Measurements from ENCODE around the gene INPP5E. TPM values are rescaled to one million over a fixed set of nuclear protein-coding genes. Genes with fewer than 3 reads are reported as not detected.

Gene INPP5E
- polyA plus RNA-seq, 4 donors: 5.7 to 9.6 (median 7.3) TPM

DNA sequence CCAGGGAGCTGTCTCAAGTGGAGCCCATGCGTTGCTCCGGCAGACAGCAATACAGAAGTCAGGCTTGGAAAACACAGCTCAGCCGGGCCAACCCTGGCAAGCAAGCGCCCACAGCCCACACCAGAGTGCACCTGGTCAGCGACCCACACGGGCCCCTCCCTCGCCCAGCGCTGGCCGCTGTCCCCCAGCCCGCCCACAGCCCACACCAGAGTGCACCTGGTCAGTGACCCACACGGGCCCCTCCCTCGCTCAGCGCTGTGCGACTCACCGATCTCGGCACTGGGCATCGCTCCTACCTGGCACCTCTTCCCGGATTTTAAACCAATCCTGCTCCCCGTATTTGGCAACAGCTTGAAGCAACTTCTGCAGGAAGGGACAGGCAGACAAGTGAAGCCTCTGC, 52.4 kb downstream of the INPP5E start:
- DNase-seq: no peak
- H3K9me3 ChIP-seq (ENCODE audit: control insufficient read depth in 2 of 2, insufficient read depth in 1 of 2, low read depth in 1 of 2, low read length in 1 of 2): no peaks in the 10 kb centered on the region
- no peaks in the 10 kb centered on the region for H3K4me1 ChIP-seq (ENCODE audit: control insufficient read depth in 3 of 3, insufficient read depth in 2 of 3, low read depth in 1 of 3, low read length in 2 of 3)
- WGBS, 3 donors: 96 to 98% (median 97%) methylated on average over 19 of the region's 19 CpGs
- no peak for FAIRE-seq
- peaks cover 7 to 90% (median 9%) of the 10 kb centered on the region in 3 donors for H3K36me3 ChIP-seq (ENCODE audit: control insufficient read depth in 3 of 3, insufficient read depth in 2 of 3, low read depth in 1 of 3, low read length in 3 of 3)
- no peak overlapping the region for H3K4me3 ChIP-seq (ENCODE audit: low read depth in 1 of 3, low read length in 3 of 3)
- H3K27ac ChIP-seq (ENCODE audit: low read depth in 1 of 3, low read length in 2 of 3): no peak overlapping the region
- H3K27me3 ChIP-seq (ENCODE audit: control insufficient read depth in 3 of 3, insufficient read depth in 3 of 3, low read length in 3 of 3): no peaks in the 10 kb centered on the region

DNA sequence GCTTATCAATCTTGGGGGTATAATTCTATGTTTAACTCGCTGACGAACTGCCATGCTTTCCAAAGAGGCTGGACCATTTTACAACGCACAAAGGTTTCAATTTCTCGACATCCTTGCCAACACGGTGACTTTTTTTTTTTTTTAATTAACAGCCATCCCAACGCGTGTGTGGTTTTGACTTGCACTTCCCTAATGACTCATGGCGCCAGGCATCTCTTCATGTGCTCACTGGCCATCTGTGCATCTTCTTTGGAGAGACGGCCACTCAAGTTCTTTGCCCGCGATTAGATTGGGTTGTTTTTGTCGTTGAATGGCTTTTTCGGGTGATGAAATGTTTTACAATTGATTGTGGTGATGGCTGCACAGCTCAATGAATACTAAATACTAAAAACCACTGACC, 53.6 kb downstream of the INPP5E start:
- FAIRE-seq (no peak), DNase-seq (no peak)
- H3K9me3 ChIP-seq (ENCODE audit: control insufficient read depth in 2 of 2, insufficient read depth in 1 of 2, low read depth in 1 of 2, low read length in 1 of 2): no peaks in the 10 kb centered on the region
- no peak overlapping the region for H3K27ac ChIP-seq (ENCODE audit: low read depth in 1 of 3, low read length in 2 of 3)
- H3K4me3 ChIP-seq (ENCODE audit: low read depth in 1 of 3, low read length in 3 of 3): no peak overlapping the region
- H3K4me1 ChIP-seq (ENCODE audit: control insufficient read depth in 3 of 3, insufficient read depth in 2 of 3, low read depth in 1 of 3, low read length in 2 of 3): no peaks in the 10 kb centered on the region
- WGBS, 3 donors: 78 to 86% (median 82%) methylated on average over 13 of the region's 13 CpGs
- no peaks in the 10 kb centered on the region for H3K27me3 ChIP-seq (ENCODE audit: control insufficient read depth in 3 of 3, insufficient read depth in 3 of 3, low read length in 3 of 3)
- peaks cover 7 to 94% (median 9%) of the 10 kb centered on the region in 3 donors for H3K36me3 ChIP-seq (ENCODE audit: control insufficient read depth in 3 of 3, insufficient read depth in 2 of 3, low read depth in 1 of 3, low read length in 3 of 3)

DNA sequence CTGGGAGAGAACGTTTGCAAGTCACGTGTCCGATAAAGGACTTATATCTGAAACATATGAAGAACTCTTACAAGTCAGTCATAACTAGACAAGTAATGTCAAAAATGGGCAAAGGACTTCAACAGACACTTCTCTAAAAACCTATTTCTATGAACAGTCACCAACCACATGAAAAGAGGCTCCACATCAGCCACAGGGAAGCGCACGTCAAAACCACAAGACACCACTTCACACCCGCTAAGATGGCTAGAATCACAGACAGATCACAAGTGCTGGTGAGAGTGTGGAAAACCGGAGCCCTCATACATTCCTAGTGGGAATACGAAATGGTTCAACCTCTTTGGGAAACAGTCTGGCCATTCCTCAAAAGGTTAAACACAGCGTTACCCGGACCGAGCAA, 54.6 kb downstream of the INPP5E start:
- Histone ChIP-seq H3K4me3 (ENCODE audit: low read depth in 1 of 3, low read length in 3 of 3) (no peak overlapping the region), H3K4me1 (ENCODE audit: control insufficient read depth in 3 of 3, insufficient read depth in 2 of 3, low read depth in 1 of 3, low read length in 2 of 3) (no peaks in the 10 kb centered on the region), H3K27ac (ENCODE audit: low read depth in 1 of 3, low read length in 2 of 3) (no peak overlapping the region), H3K27me3 (ENCODE audit: control insufficient read depth in 3 of 3, insufficient read depth in 3 of 3, low read length in 3 of 3) (no peaks in the 10 kb centered on the region), H3K9me3 (ENCODE audit: control insufficient read depth in 2 of 2, insufficient read depth in 1 of 2, low read depth in 1 of 2, low read length in 1 of 2) (no peaks in the 10 kb centered on the region), H3K36me3 (ENCODE audit: control insufficient read depth in 3 of 3, insufficient read depth in 2 of 3, low read depth in 1 of 3, low read length in 3 of 3) (peaks cover 7 to 96% (median 13%) of the 10 kb centered on the region in 3 donors)
- no peak for FAIRE-seq
- no peak for DNase-seq
- 78 to 86% (median 79%) methylated on average over 11 of the region's 11 CpGs for WGBS, 3 donors

DNA sequence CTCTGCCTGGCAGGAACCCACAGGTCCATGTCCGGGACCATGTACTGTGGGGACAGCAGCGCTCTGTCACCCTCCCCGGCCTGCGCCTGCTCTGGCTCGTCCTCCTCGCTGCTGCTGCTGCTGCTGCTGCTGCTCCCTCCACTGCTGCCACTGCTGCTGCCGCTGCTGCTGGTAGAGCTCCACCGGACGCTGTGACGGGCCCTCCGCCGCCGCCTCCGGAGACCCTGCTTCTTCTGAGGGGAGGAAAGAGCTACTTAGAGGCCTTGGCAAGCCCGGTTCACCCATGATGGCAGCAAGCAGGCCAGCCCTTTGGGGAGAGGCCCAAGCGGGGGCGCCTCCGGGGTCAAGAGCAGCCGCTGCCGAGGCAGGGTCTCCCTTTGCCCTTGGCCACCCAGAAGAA, 56.2 kb downstream of the INPP5E start:
- Histone ChIP-seq H3K27me3 (ENCODE audit: control insufficient read depth in 3 of 3, insufficient read depth in 3 of 3, low read length in 3 of 3) (no peaks in the 10 kb centered on the region), H3K27ac (ENCODE audit: low read depth in 1 of 3, low read length in 2 of 3) (no peak overlapping the region), H3K4me1 (ENCODE audit: control insufficient read depth in 3 of 3, insufficient read depth in 2 of 3, low read depth in 1 of 3, low read length in 2 of 3) (peaks cover 0 to 4% (median 0%) of the 10 kb centered on the region in 3 donors), H3K9me3 (ENCODE audit: control insufficient read depth in 2 of 2, insufficient read depth in 1 of 2, low read depth in 1 of 2, low read length in 1 of 2) (no peaks in the 10 kb centered on the region), H3K4me3 (ENCODE audit: low read depth in 1 of 3, low read length in 3 of 3) (no peak overlapping the region), H3K36me3 (ENCODE audit: control insufficient read depth in 3 of 3, insufficient read depth in 2 of 3, low read depth in 1 of 3, low read length in 3 of 3) (peaks cover 7 to 96% (median 13%) of the 10 kb centered on the region in 3 donors)
- no peak for DNase-seq
- FAIRE-seq: no peak
- 96 to 98% (median 97%) methylated on average over 20 of the region's 20 CpGs for WGBS, 3 donors

DNA sequence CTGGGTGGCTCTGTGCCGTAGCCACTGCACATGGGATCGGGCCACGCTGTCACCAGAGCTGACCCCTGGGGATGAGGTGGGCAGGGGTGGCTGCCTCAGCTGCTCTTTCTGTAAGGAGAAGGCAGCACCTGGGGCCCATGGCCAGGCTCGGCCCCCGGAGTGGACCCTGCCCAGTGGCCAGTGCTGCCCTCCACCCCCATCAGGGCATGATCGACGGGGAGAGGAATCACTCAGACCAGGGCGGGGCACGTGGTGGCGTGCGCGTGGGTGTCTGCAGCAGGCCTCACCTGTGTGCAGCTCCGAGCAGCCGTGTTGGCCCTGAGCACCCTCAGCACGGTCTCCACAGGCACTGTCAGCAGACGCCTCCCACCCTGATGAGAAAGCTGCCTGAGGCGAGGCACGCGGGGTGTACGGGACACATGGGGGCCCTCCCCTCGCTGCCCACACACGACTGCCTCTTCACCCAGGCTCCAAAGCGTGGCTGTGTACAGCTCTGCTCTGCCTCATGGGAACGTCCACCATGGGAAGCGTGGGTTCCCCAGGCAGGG, 57.6 kb downstream of the INPP5E start:
- peaks cover 0 to 17% (median 0%) of the 10 kb centered on the region in 3 donors for H3K4me1 ChIP-seq (ENCODE audit: control insufficient read depth in 3 of 3, insufficient read depth in 2 of 3, low read depth in 1 of 3, low read length in 2 of 3)
- H3K27ac ChIP-seq (ENCODE audit: low read depth in 1 of 3, low read length in 2 of 3): no peak overlapping the region
- H3K36me3 ChIP-seq (ENCODE audit: control insufficient read depth in 3 of 3, insufficient read depth in 2 of 3, low read depth in 1 of 3, low read length in 3 of 3): peaks cover 7 to 96% (median 13%) of the 10 kb centered on the region in 3 donors
- DNase-seq (no peak), FAIRE-seq (no peak)
- WGBS, 3 donors: 93 to 96% (median 93%) methylated on average over 21 to 25 of the region's 25 CpGs
- no peaks in the 10 kb centered on the region for H3K27me3 ChIP-seq (ENCODE audit: control insufficient read depth in 3 of 3, insufficient read depth in 3 of 3, low read length in 3 of 3)
- H3K4me3 ChIP-seq (ENCODE audit: low read depth in 1 of 3, low read length in 3 of 3): no peak overlapping the region
- no peaks in the 10 kb centered on the region for H3K9me3 ChIP-seq (ENCODE audit: control insufficient read depth in 2 of 2, insufficient read depth in 1 of 2, low read depth in 1 of 2, low read length in 1 of 2)

DNA sequence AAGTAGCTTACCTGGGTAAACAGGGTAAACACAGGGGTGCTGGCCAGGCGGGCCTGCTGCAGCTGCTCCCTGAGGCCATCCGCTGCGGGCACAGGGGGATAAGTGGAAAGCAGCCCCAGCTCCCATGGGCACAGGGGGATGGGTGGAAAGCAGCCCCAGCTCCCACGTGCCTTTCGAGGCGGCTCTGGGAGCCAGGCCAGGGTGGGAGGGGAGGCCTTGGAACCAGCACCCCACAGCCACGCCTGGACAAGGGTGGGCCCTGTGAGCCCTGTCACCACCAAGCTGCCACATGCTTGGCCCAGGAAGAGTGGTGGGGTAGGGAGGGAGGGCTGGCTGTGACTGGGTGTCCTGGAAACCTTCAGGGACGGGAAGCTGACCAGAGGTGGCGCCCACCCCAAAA, 58.3 kb downstream of the INPP5E start:
- FAIRE-seq (no peak), DNase-seq (no peak)
- H3K27ac ChIP-seq (ENCODE audit: low read depth in 1 of 3, low read length in 2 of 3): no peak overlapping the region
- H3K27me3 ChIP-seq (ENCODE audit: control insufficient read depth in 3 of 3, insufficient read depth in 3 of 3, low read length in 3 of 3): no peaks in the 10 kb centered on the region
- peaks cover 7 to 97% (median 13%) of the 10 kb centered on the region in 3 donors for H3K36me3 ChIP-seq (ENCODE audit: control insufficient read depth in 3 of 3, insufficient read depth in 2 of 3, low read depth in 1 of 3, low read length in 3 of 3)
- H3K9me3 ChIP-seq (ENCODE audit: control insufficient read depth in 2 of 2, insufficient read depth in 1 of 2, low read depth in 1 of 2, low read length in 1 of 2): no peaks in the 10 kb centered on the region
- peaks cover 0 to 17% (median 0%) of the 10 kb centered on the region in 3 donors for H3K4me1 ChIP-seq (ENCODE audit: control insufficient read depth in 3 of 3, insufficient read depth in 2 of 3, low read depth in 1 of 3, low read length in 2 of 3)
- H3K4me3 ChIP-seq (ENCODE audit: low read depth in 1 of 3, low read length in 3 of 3): no peak overlapping the region
- 90 to 94% (median 90%) methylated on average over 9 of the region's 9 CpGs for WGBS, 3 donors

DNA sequence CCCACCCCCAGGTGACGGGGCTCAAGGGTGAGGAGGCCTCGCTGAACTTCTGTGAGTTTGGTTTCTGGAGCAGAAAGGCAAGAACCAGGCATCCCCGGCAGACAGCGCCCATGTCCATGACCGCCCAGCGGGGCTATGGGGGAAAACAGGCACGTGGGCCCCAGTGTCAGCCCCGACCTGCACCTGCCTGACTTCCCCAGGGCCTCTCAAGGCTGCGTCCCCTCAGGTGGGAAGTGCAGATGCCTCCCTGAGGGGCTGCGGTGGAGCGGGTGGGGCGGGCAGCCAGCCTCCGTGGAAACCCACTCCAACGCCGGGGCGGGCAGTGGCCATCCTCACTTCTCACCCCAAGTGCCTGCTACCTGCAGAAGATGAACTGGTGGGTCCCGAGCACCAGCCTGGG, 59.3 kb downstream of the INPP5E start:
- 94 to 96% (median 95%) methylated on average over 17 of the region's 17 CpGs for WGBS, 3 donors
- no peak overlapping the region for H3K4me3 ChIP-seq (ENCODE audit: low read depth in 1 of 3, low read length in 3 of 3)
- H3K27me3 ChIP-seq (ENCODE audit: control insufficient read depth in 3 of 3, insufficient read depth in 3 of 3, low read length in 3 of 3): no peaks in the 10 kb centered on the region
- DNase-seq: no peak
- no peak overlapping the region for H3K27ac ChIP-seq (ENCODE audit: low read depth in 1 of 3, low read length in 2 of 3)
- no peak for FAIRE-seq
- H3K9me3 ChIP-seq (ENCODE audit: control insufficient read depth in 2 of 2, insufficient read depth in 1 of 2, low read depth in 1 of 2, low read length in 1 of 2): no peaks in the 10 kb centered on the region
- peaks cover 7 to 100% (median 11%) of the 10 kb centered on the region in 3 donors for H3K36me3 ChIP-seq (ENCODE audit: control insufficient read depth in 3 of 3, insufficient read depth in 2 of 3, low read depth in 1 of 3, low read length in 3 of 3)
- peaks cover 0 to 17% (median 0%) of the 10 kb centered on the region in 3 donors for H3K4me1 ChIP-seq (ENCODE audit: control insufficient read depth in 3 of 3, insufficient read depth in 2 of 3, low read depth in 1 of 3, low read length in 2 of 3)

DNA sequence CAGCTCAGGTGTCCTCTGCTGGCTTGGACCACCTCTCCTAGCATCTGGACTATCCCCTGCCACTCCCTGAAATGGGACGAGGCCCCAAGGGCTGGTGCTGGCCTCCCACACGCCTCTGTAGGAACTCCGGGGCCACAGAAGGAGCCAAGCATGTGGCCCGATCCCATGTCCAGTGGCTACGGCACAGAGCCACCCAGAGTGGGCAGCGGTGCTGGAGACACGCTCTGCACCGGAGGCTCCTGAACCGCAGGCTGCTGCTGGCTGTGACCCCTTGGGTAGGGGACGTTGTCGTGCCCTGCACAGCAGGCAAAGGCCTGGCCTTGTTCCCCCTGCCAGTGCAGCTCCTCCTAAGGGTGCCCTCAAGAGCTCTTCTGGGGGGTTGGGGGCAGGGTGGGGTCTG, 59.8 kb downstream of the INPP5E start:
- peaks cover 7 to 100% (median 11%) of the 10 kb centered on the region in 3 donors for H3K36me3 ChIP-seq (ENCODE audit: control insufficient read depth in 3 of 3, insufficient read depth in 2 of 3, low read depth in 1 of 3, low read length in 3 of 3)
- H3K4me1 ChIP-seq (ENCODE audit: control insufficient read depth in 3 of 3, insufficient read depth in 2 of 3, low read depth in 1 of 3, low read length in 2 of 3): peaks cover 0 to 17% (median 0%) of the 10 kb centered on the region in 3 donors
- no peak for FAIRE-seq

DNA sequence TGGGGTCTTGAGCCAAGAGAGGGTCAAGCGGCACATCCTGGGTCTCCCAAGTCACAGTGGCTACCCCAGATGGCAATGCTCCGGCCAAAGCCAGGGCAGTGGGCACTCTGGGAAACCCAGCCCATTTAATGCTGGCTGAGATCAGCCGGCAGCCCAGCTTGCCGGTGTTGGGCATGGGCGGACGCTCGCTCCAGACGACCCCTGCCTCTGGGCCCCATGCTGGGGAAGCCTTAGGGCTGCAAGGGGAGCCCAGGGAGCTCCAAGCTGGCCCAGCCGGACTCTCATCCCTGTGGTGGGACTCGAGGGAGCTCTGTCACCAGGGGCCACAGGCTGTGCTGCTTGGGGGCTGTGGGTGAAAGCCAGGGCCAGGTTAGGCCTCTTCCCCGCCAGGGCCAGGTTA, 60.2 kb downstream of the INPP5E start:
- peaks cover 7 to 99% (median 11%) of the 10 kb centered on the region in 3 donors for H3K36me3 ChIP-seq (ENCODE audit: control insufficient read depth in 3 of 3, insufficient read depth in 2 of 3, low read depth in 1 of 3, low read length in 3 of 3)
- peaks cover 0 to 17% (median 0%) of the 10 kb centered on the region in 3 donors for H3K4me1 ChIP-seq (ENCODE audit: control insufficient read depth in 3 of 3, insufficient read depth in 2 of 3, low read depth in 1 of 3, low read length in 2 of 3)
- H3K9me3 ChIP-seq (ENCODE audit: control insufficient read depth in 2 of 2, insufficient read depth in 1 of 2, low read depth in 1 of 2, low read length in 1 of 2): no peaks in the 10 kb centered on the region
- WGBS, 3 donors: 89 to 95% (median 89%) methylated on average over 11 of the region's 11 CpGs
- no peak for FAIRE-seq
- no peaks in the 10 kb centered on the region for H3K27me3 ChIP-seq (ENCODE audit: control insufficient read depth in 3 of 3, insufficient read depth in 3 of 3, low read length in 3 of 3)
- no peak overlapping the region for H3K4me3 ChIP-seq (ENCODE audit: low read depth in 1 of 3, low read length in 3 of 3)
- no peak overlapping the region for H3K27ac ChIP-seq (ENCODE audit: low read depth in 1 of 3, low read length in 2 of 3)
- DNase-seq: no peak

More for the DNA sequence above, 59.8 kb downstream of the INPP5E start:
- DNase-seq: no peak
- Histone ChIP-seq H3K27me3 (ENCODE audit: control insufficient read depth in 3 of 3, insufficient read depth in 3 of 3, low read length in 3 of 3) (no peaks in the 10 kb centered on the region), H3K4me3 (ENCODE audit: low read depth in 1 of 3, low read length in 3 of 3) (no peak overlapping the region), H3K27ac (ENCODE audit: low read depth in 1 of 3, low read length in 2 of 3) (no peak overlapping the region), H3K9me3 (ENCODE audit: control insufficient read depth in 2 of 2, insufficient read depth in 1 of 2, low read depth in 1 of 2, low read length in 1 of 2) (no peaks in the 10 kb centered on the region)
- WGBS, 3 donors: 86 to 89% (median 88%) methylated on average over 11 of the region's 11 CpGs

Data from small intestine (tissue), 7 donors.